ENCODE results near the gene ROCK2.
A peak's percentile ranks its signal among the peaks of the same experiment; 100 is the strongest.

ROCK2 gene

GRCh38 chr2:11344342-11344955 lies at the start of gene ROCK2:
TSS of gene ROCK2 (minus strand) at chr2:11344636. CDS start at chr2:11344136, 500 bp downstream.
- DNase-seq (ENCODE audit: low read depth) = peak; percentile 61

- DNase-seq (ENCODE audit: low read depth) = no peak
Measured at GRCh38 chr2:11393711-11394236, 49.3 kb upstream of the ROCK2 start.

- no peak for DNase-seq (ENCODE audit: low read depth)
Measured at GRCh38 chr2:11391942-11392266, 47.5 kb upstream of the ROCK2 start.

- no peak for DNase-seq (ENCODE audit: low read depth)
Measured at GRCh38 chr2:11390399-11390658, 45.9 kb upstream of the ROCK2 start.

- peak; percentile 82 for DNase-seq (ENCODE audit: low read depth)
Measured at GRCh38 chr2:11389551-11390398, 45.3 kb upstream of the ROCK2 start.

- no peak for DNase-seq (ENCODE audit: low read depth)
Measured at GRCh38 chr2:11389052-11389420, 44.6 kb upstream of the ROCK2 start.

GRCh38 chr2:11388262-11389051 lies 44.0 kb upstream of the ROCK2 start:
- DNase-seq (ENCODE audit: low read depth) = no peak

- DNase-seq (ENCODE audit: low read depth) = no peak
Measured at GRCh38 chr2:11387843-11388242, 43.4 kb upstream of the ROCK2 start.

GRCh38 chr2:11387100-11387390 lies 42.6 kb upstream of the ROCK2 start:
- no peak for DNase-seq (ENCODE audit: low read depth)

- DNase-seq (ENCODE audit: low read depth) = no peak
Measured at GRCh38 chr2:11385847-11386246, 41.4 kb upstream of the ROCK2 start.

- DNase-seq (ENCODE audit: low read depth) = no peak
Measured at GRCh38 chr2:11385216-11385615, 40.8 kb upstream of the ROCK2 start.

GRCh38 chr2:11379558-11379957 lies 35.1 kb upstream of the ROCK2 start:
- DNase-seq (ENCODE audit: low read depth) = no peak

GRCh38 chr2:11377928-11378545 lies 33.6 kb upstream of the ROCK2 start:
- no peak for DNase-seq (ENCODE audit: low read depth)

GRCh38 chr2:11376071-11376470 lies 31.6 kb upstream of the ROCK2 start:
- DNase-seq (ENCODE audit: low read depth) = no peak

- DNase-seq (ENCODE audit: low read depth) = no peak
Measured at GRCh38 chr2:11375689-11376027, 31.2 kb upstream of the ROCK2 start.

- no peak for DNase-seq (ENCODE audit: low read depth)
Measured at GRCh38 chr2:11375025-11375688, 30.7 kb upstream of the ROCK2 start.

GRCh38 chr2:11373096-11373495 lies 28.7 kb upstream of the ROCK2 start:
- DNase-seq (ENCODE audit: low read depth) = no peak

- no peak for DNase-seq (ENCODE audit: low read depth)
Measured at GRCh38 chr2:11371092-11371937, 26.9 kb upstream of the ROCK2 start.

- DNase-seq (ENCODE audit: low read depth) = no peak
Measured at GRCh38 chr2:11370377-11371091, 26.1 kb upstream of the ROCK2 start.

GRCh38 chr2:11368059-11368572 lies 23.7 kb upstream of the ROCK2 start:
- no peak for DNase-seq (ENCODE audit: low read depth)
